Mesendoderm (in vitro differentiated cells): Measurements from ENCODE around the gene PPTC7.
A peak's percentile ranks its signal among the peaks of the same experiment; 100 is the strongest.
"Not testable (repeated sequence)": the region's sequence is repeated elsewhere in the genome, so short reads cannot be mapped to it uniquely, and the experiment has no call there.

Experiments used
- DNase-seq: peaks from one replicate; pipeline ENCODE4 v3.0.0; 2013
- H2AK5ac ChIP-seq: 2 replicates; pipeline ENCODE4 v1.6.1; 2013; ENCODE audit warnings: low read length, inconsistent platforms
- H2BK120ac ChIP-seq: 2 replicates; pipeline ENCODE4 v1.6.1; 2013; ENCODE audit warnings: low read depth, mild to moderate bottlenecking, low read length, moderate library complexity, mixed read lengths
- H2BK15ac ChIP-seq: replicated peaks from 2 replicates; pipeline ENCODE4 v1.6.1; 2013; ENCODE audit warnings: low read depth, mild to moderate bottlenecking, moderate library complexity
- H2BK5ac ChIP-seq: 2 replicates; pipeline ENCODE4 v1.6.1; 2013; ENCODE audit warnings: low read length, inconsistent platforms
- H3K18ac ChIP-seq: 2 replicates; pipeline ENCODE4 v1.6.1; 2013; ENCODE audit warnings: mild to moderate bottlenecking, low read length, mixed read lengths
- H3K23ac ChIP-seq: one replicate; pipeline ENCODE4 v1.6.1; 2013; ENCODE audit warnings: low read length
- H3K27ac ChIP-seq: 2 replicates; pipeline ENCODE4 v1.5.1; 2013; ENCODE audit warnings: low read depth, mild to moderate bottlenecking, inconsistent platforms, low read length, moderate library complexity
- H3K27me3 ChIP-seq: 2 replicates; pipeline ENCODE4 v1.6.1; 2013; ENCODE audit warnings: low read length, control low read depth, mild to moderate bottlenecking, inconsistent platforms; ENCODE audit not compliant: insufficient read depth, poor library complexity
- H3K36me3 ChIP-seq: 2 replicates; pipeline ENCODE4 v1.6.1; 2013; ENCODE audit warnings: low read length, inconsistent platforms; ENCODE audit not compliant: control insufficient read depth, insufficient read depth
- H3K4ac ChIP-seq: one replicate; pipeline ENCODE4 v1.6.1; 2013; ENCODE audit warnings: low read depth, mild to moderate bottlenecking, low read length, moderate library complexity
- H3K4me1 ChIP-seq: 2 replicates; pipeline ENCODE4 v1.6.1; 2013; ENCODE audit warnings: low read depth, low read length, inconsistent platforms; ENCODE audit not compliant: control insufficient read depth
- H3K4me2 ChIP-seq: 2 replicates; pipeline ENCODE4 v1.6.1; 2013; ENCODE audit warnings: low read length
- H3K4me3 ChIP-seq: 2 replicates; pipeline ENCODE4 v1.5.1; 2013; ENCODE audit warnings: mild to moderate bottlenecking, low read length
- H3K56ac ChIP-seq: one replicate; pipeline ENCODE4 v1.6.1; 2013; ENCODE audit warnings: low read length
- H3K79me1 ChIP-seq: 2 replicates; pipeline ENCODE4 v1.6.1; 2013; ENCODE audit warnings: low read length, inconsistent platforms
- H3K79me2 ChIP-seq: 2 replicates; pipeline ENCODE4 v1.6.1; 2013; ENCODE audit warnings: mild to moderate bottlenecking, low read length; ENCODE audit not compliant: control insufficient read depth, insufficient read depth
- H3K9ac ChIP-seq: 2 replicates; pipeline ENCODE4 v1.6.1; 2013; ENCODE audit warnings: low read length, inconsistent platforms
- H4K5ac ChIP-seq: one replicate; pipeline ENCODE4 v1.6.1; 2013; ENCODE audit warnings: low read length
- H4K8ac ChIP-seq: one replicate; pipeline ENCODE4 v1.6.1; 2013; ENCODE audit warnings: low read depth, mild to moderate bottlenecking, control low read depth, low read length, moderate library complexity
- WGBS: extraction: QIAGEN DNeasy Blood & Tissue Kit; methylation state at CpG from one replicate; pipeline ENCODE4 v1.1.7; 2013; ENCODE audit warnings: low lambda C conversion rate, missing lambda C conversion rate; ENCODE audit not compliant: insufficient coverage; ENCODE audit errors: extremely low coverage; 5-methylcytosine and 5-hydroxymethylcytosine counted together

PPTC7 gene

DNA sequence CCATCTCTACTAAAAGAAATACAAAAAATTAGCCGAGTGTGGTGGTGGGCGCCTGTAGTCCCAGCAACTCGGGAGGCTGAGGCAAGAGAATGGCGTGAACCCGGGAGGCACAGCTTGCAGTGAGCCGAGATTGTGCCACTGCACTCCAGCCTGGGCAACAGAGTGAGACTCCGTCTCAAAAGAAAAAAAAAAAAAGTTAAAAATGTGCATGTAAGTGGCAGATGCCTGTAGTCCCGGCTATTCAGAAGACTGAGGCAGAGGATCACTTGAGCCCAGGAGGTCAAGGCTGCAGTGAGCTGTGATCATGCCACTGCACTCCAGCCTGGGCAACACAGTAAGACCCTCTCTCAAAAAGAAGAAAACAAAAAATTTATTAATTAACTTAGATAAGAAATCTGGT lies 65.1 kb downstream of the PPTC7 start:
- not testable (repeated sequence) for H3K27me3 ChIP-seq, H3K4me1 ChIP-seq, H3K4me3 ChIP-seq, H3K9ac ChIP-seq, H2BK15ac ChIP-seq, H3K36me3 ChIP-seq, DNase-seq, H3K27ac ChIP-seq, H2BK120ac ChIP-seq, H2AK5ac ChIP-seq, H2BK5ac ChIP-seq, H3K23ac ChIP-seq, H4K5ac ChIP-seq, H3K56ac ChIP-seq, H3K4me2 ChIP-seq, H3K4ac ChIP-seq, H3K18ac ChIP-seq, H3K79me1 ChIP-seq, H3K79me2 ChIP-seq, H4K8ac ChIP-seq
- WGBS, result no CpG with 5 or more reads among the region's 8 CpGs

DNA sequence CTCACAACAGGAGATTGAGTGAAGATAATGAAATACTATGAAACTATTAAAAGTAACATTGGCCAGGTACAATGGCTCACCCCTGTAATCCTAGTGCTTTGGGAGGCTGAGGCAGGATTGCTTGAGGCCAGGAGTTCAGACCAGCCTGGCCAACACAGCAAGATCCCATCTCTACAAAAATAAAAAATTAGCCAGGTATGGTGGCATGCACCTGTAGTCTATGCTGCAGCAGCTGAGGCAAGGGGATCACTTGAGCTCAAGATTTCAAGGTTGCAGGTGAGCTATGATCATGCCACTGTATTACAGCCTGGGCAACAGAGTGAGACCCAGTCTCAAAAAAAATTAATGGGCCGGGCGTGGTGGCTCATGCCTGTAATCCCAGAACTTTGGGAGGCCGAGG lies 66.1 kb downstream of the PPTC7 start:
- no peak overlapping the region for H2BK15ac ChIP-seq
- no peak overlapping the region for H3K56ac ChIP-seq
- no peaks in the 10 kb centered on the region for H3K79me1 ChIP-seq
- H3K18ac ChIP-seq, result no peak overlapping the region
- no peak for DNase-seq
- no peak overlapping the region for H3K4me3 ChIP-seq
- H3K4me1 ChIP-seq, result no peaks in the 10 kb centered on the region
- no peak overlapping the region for H2BK5ac ChIP-seq
- H3K79me2 ChIP-seq, result no peaks in the 10 kb centered on the region
- H2BK120ac ChIP-seq, result no peak overlapping the region
- H3K4me2 ChIP-seq, result no peak overlapping the region
- no peak overlapping the region for H3K9ac ChIP-seq
- no peak overlapping the region for H3K27ac ChIP-seq
- H3K4ac ChIP-seq, result no peak overlapping the region
- no peak overlapping the region for H3K23ac ChIP-seq
- WGBS, result no CpG with 5 or more reads among the region's 3 CpGs
- H2AK5ac ChIP-seq, result no peak overlapping the region
- no peak overlapping the region for H4K5ac ChIP-seq
- H3K36me3 ChIP-seq, result no peaks in the 10 kb centered on the region
- H3K27me3 ChIP-seq, result no peaks in the 10 kb centered on the region
- H4K8ac ChIP-seq, result no peak overlapping the region

DNA sequence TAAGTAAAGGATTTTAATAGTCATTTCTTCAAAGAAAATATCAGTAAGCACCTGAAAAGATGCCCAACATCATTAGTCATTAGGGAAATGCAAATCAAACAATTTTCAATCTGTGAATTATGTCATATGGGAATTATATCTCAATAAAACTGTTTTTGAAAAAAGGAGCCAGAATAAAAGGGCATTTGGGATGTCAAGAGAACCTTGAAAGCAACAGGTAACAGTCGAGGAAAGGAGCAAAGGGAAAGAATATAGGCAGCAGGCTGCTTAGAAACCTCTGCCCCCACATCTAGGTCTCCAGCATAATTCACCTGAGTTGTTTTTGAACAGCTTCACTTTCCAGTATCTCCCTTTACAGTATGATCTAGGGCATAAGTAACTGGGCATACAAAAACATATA lies 68.8 kb downstream of the PPTC7 start:
- Histone ChIP-seq H3K27ac (no peak overlapping the region), H3K23ac (no peak overlapping the region), H2BK15ac (no peak overlapping the region), H3K4me1 (no peaks in the 10 kb centered on the region), H3K4ac (no peak overlapping the region), H3K9ac (no peak overlapping the region), H3K56ac (no peak overlapping the region), H3K27me3 (no peaks in the 10 kb centered on the region), H3K18ac (no peak overlapping the region), H2BK120ac (no peak overlapping the region), H4K8ac (no peak overlapping the region), H2AK5ac (no peak overlapping the region), H2BK5ac (no peak overlapping the region), H4K5ac (no peak overlapping the region), H3K4me3 (no peak overlapping the region), H3K79me1 (no peaks in the 10 kb centered on the region), H3K4me2 (no peak overlapping the region), H3K36me3 (no peaks in the 10 kb centered on the region), H3K79me2 (no peaks in the 10 kb centered on the region)
- no peak for DNase-seq
- WGBS, result no CpG with 5 or more reads among the region's 1 CpG

DNA sequence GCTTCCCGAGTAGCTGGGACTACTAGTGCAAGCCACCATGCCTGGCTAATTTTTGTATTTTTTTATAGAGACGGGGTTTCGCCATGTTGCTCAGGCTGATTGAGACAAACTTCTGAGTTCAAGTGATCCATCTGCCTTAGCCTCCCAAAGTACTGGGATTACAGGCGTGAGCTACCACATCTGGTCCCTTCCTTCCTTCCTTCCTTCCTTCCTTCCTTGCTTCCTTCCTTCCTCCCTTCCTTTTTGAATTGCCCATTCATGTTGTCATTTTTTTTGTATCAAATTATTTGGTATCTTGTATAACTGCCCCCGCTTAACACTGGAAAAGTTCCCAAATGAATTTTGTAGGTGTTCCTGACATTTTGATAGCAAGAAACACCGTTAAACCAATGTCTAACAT lies 69.3 kb downstream of the PPTC7 start:
- Histone ChIP-seq H2BK15ac (no peak overlapping the region), H3K79me1 (no peaks in the 10 kb centered on the region), H3K36me3 (no peaks in the 10 kb centered on the region), H3K4me1 (no peaks in the 10 kb centered on the region), H3K9ac (no peak overlapping the region), H3K18ac (no peak overlapping the region), H3K27ac (no peak overlapping the region), H2BK120ac (no peak overlapping the region), H3K4me2 (no peak overlapping the region), H3K23ac (no peak overlapping the region), H4K5ac (no peak overlapping the region), H3K4ac (no peak overlapping the region), H3K56ac (no peak overlapping the region), H3K4me3 (no peak overlapping the region), H2AK5ac (no peak overlapping the region), H3K79me2 (no peaks in the 10 kb centered on the region), H2BK5ac (no peak overlapping the region), H3K27me3 (no peaks in the 10 kb centered on the region), H4K8ac (no peak overlapping the region)
- DNase-seq, result no peak
- no CpG with 5 or more reads among the region's 6 CpGs for WGBS

DNA sequence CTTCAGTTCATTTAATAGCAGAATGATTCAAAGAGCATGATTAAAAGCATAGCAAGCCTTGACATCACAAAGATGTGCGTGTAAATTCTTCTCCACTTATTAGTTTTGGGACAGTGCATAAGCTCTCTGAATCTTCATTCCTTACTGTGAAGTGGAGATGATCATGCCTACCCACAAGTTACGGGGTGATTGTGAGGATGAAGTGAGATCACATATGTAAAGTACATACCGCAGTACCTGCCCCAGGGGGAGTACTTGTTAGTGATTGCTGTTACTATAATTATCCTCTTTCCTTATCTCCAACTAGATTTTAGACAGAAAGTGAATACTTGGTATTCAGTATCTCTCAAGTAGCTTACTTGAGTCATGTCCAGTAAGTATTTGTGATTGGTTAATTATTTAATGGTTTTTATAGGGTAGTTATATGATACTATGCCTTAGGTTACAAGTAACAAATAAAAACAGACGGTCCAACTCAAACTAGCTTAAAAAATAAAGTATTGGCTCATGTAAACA lies 75.0 kb downstream of the PPTC7 start:
- Histone ChIP-seq H3K4ac (no peak overlapping the region), H3K4me1 (no peaks in the 10 kb centered on the region), H3K4me3 (no peak overlapping the region), H3K36me3 (no peaks in the 10 kb centered on the region), H2BK15ac (no peak overlapping the region), H2BK120ac (no peak overlapping the region), H3K18ac (no peak overlapping the region), H3K27me3 (no peaks in the 10 kb centered on the region), H2BK5ac (no peak overlapping the region), H3K79me2 (no peaks in the 10 kb centered on the region), H2AK5ac (no peak overlapping the region), H3K27ac (no peak overlapping the region), H4K8ac (no peak overlapping the region), H3K56ac (no peak overlapping the region), H3K79me1 (no peaks in the 10 kb centered on the region), H3K9ac (no peak overlapping the region), H4K5ac (no peak overlapping the region), H3K23ac (no peak overlapping the region), H3K4me2 (no peak overlapping the region)
- peak; percentile 19 for DNase-seq
- no CpG with 5 or more reads among the region's 4 CpGs for WGBS

DNA sequence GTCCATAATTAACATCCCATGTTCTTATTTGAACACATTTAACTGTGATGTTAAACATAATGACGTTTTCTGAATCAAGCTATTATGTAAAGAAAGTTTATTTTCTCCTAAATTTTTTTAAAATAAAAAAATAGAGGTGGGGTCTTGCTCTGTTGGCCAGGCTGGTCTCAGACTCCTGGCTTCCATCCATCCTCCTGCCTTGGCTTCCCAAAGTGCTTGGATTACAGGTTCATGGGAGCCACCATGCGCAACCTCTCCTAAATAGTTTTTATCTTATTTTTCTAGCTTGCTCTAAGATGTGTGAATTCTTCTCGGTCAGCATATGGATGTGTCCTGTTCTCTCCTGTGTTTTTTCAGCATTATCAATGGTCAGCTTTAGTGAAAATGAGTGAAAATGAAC lies 77.8 kb downstream of the PPTC7 start:
- H3K36me3 ChIP-seq, result no peaks in the 10 kb centered on the region
- H3K9ac ChIP-seq, result no peak overlapping the region
- no CpG with 5 or more reads among the region's 3 CpGs for WGBS
- H3K27me3 ChIP-seq, result no peaks in the 10 kb centered on the region
- H4K5ac ChIP-seq, result no peak overlapping the region
- no peak overlapping the region for H3K18ac ChIP-seq
- H3K79me1 ChIP-seq, result no peaks in the 10 kb centered on the region
- no peak overlapping the region for H2BK15ac ChIP-seq
- no peak overlapping the region for H3K4me3 ChIP-seq
- DNase-seq, result no peak
- H2BK5ac ChIP-seq, result no peak overlapping the region
- no peak overlapping the region for H4K8ac ChIP-seq
- H3K27ac ChIP-seq, result no peak overlapping the region
- no peak overlapping the region for H3K4me2 ChIP-seq
- no peaks in the 10 kb centered on the region for H3K79me2 ChIP-seq
- no peak overlapping the region for H3K23ac ChIP-seq
- H3K4ac ChIP-seq, result no peak overlapping the region
- H3K4me1 ChIP-seq, result no peaks in the 10 kb centered on the region
- no peak overlapping the region for H3K56ac ChIP-seq
- no peak overlapping the region for H2AK5ac ChIP-seq
- H2BK120ac ChIP-seq, result no peak overlapping the region
